Kidney capillary endothelial cell (primary cell): Measurements from ENCODE around the gene GRIK5.

ENCODE experiments used
- DNase-seq: peaks from one replicate; pipeline ENCODE4 v3.0.0-alpha.2; 2018; ENCODE audit warnings: low spot score

The GRIK5 gene

DNA sequence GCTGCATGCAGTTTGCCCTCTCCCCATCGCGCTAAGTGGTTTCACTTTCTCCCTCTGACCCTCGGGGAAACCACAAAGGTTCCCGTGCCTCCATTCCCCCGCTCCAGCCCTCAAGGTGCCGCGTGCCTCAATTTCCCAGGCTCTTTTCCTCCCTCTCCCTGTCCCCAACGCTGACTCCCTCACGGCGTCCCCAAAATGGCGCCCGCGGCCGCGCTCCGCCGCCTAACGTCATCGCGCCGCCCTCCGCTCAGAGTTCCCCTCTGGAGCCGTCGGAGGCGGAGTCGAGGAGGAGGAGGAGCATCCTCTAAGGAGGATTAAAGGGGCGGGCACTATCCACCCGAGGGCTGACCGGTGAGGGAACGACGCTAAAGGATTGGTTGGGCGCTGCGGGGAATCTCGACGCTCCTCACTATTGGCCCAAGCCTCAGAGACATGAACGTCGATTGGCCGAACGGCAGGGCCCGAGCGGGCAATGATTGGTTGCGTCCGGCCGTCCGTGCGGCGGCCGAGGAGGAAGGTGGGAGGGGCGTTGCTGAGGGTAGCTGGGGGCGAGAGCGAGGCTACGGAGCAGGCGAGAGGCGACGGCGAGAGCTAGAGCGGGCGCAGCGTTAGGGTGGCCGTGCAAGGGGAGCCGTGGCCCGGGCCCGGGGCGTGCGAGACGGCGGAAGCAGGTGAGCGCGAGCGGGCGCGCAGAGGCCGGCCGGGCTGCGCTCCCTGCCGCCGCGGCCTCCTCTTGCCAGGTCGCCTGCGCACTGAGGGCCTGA lies 5.8 kb upstream of the GRIK5 start, which contains the start of gene ZNF574:
Gene ZNF574 (plus strand): TSS at position 551 of the 764 bp plus-strand sequence. CDS start 2,441 bp downstream, outside the sequence.
- peak; percentile 99 for DNase-seq

DNA sequence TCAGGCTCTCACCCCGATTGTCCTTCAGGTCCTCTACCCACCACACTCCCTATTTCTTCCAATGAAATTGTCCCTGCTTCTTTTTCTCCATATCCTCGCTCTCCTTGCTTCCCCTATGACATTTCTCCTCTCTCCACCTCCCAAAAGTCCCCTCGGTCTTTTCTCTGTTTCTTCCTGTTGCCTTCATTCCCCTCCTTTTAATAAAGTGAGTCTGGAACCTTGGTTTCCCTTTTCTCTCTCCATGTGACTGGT lies 5.3 kb upstream of the GRIK5 start:
- no peak for DNase-seq

DNA sequence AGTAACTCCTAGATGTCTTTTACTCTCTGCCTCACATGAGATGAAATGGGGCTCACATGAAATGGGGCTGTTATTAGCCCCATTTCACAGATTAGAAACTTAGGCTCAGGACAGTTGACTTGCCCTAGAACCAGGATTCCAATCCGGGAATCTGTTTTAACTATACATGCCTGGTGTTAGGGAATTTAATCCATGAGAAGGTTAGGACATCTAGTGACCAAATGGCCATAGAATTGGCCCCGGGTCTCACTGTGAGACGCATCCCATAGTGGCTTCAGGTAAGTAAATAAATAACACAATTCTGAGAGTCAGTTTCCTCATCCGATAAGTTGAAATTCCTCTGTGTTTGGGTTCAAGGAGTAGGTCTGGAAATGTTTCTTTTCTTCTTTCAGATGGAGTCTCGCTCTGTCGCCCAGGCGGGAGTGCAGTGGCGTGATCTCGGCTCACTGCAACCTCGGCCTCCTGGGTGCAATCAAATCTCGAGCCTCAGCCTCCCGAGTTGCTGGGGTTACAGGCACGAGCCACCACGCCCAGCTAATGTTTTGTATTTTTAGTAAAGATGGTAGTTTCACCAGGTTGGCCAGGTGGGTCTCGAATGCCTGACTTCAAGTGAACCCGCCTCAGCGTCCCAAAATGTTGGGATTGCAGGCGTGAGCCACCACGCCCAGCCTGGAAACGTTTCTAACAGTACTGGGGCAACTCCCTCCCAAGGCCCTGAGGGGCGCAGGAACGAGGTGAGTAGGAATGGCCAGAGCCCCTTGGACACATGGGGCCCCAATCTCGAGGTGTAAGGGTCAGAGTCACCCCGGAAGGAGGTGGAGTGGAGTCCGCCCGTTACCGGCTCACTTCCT lies 4.7 kb upstream of the GRIK5 start:
- DNase-seq = no peak

DNA sequence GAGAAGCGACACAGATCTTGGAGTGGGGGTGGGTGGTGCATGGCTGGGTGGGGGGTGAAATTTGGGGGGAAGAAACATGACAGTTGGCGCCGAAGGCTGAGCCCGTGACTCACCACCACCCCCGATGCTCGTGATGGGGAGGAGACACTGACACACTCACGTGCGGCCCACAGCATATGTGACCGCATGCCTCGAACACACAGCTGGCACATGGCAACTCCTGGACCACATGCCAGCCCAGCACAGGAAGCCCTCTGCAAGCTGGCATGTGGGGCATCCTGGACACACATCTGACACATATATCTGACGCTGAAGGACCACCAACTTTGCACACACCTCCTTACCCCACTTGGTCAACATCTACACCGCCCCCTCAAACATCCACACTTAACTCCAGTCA lies 1.2 kb upstream of the GRIK5 start:
- no peak for DNase-seq

DNA sequence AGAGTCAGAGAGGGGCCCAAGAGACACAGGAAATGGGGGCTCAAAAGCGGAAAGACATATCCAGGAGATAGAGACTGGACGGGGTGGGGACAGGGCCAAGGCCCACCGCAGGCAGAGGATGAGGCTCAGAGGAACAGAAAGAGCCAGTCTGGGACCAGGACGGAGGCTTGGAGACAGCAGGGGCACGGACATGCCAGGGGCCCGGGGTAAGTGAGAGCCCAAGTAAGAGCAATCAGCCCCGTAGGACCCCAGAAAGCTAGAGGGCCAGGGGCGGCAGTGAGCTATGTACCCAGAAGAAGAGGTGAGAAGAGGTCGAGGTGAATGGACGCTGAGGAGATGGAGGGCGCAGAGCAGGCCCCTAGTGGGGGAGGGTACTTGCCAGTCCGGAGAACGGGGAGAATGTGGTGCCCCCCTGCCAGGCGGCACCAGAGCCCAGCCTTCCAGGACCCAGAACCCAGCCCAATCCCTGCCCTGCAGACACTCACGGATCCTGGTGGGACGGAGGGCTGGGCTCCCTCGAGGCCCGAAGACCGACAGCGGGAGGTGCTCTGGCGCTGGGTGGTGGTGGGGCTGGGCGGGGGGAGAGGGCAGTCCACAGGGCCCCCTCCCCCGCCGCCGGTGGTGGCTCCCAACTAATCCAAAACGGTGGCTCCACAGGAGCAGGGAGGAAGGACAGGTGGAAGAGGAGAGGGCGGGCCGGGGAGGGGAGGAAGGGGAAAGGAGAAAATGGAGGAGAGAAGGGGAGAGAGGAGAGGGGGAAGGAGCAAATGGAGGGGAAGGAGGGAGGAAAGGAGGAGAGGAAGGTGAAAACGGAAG lies 1.0 kb downstream of the GRIK5 start:
- no peak for DNase-seq

DNA sequence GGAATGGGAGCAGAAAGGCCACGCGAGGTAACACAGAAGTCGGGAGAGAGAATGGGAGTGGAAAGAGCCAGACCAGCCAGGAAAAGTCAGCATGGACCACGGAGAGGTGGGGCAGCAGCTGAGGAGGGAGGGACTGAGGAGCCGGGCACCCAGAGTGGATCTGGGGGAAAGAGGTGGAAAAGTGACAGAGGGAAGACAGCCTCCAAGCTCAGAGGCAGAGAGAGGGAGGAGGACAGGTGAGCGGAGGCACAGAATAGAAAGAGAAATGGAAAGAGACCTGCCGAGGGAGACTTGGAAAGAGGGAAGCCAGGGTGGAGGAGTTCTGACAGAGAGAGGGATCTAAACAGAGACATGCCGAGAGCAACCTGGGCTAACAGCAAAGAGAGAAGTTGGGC lies 1.6 kb downstream of the GRIK5 start:
- DNase-seq = no peak

DNA sequence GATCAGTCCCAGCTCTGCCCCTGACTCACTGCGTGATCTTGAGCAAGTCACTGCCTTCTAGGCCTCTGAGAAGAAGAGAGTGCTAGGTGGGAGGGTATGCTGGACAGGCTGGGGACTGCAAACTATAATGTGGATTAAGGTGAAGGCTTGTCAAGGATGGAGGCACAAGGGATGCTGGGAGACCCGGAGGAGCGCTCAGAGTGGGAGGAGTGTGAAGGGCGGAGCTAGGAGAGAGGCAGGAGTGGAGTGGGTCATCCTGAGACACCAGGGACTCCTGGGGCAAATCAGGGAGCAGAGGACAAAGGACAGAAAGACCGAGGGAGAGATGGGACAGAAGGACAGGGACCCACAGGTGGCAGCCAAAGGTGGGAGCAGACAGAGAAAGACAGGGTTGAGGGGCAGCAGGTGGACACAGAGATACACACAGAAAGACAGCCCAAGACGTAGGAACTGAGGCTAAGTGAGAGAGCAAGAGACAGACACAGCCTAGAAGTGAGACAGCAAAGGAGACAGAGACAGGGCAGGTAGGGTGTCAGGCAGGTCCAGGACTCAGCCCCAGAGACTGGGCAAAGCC lies 2.6 kb downstream of the GRIK5 start:
- DNase-seq = no peak

DNA sequence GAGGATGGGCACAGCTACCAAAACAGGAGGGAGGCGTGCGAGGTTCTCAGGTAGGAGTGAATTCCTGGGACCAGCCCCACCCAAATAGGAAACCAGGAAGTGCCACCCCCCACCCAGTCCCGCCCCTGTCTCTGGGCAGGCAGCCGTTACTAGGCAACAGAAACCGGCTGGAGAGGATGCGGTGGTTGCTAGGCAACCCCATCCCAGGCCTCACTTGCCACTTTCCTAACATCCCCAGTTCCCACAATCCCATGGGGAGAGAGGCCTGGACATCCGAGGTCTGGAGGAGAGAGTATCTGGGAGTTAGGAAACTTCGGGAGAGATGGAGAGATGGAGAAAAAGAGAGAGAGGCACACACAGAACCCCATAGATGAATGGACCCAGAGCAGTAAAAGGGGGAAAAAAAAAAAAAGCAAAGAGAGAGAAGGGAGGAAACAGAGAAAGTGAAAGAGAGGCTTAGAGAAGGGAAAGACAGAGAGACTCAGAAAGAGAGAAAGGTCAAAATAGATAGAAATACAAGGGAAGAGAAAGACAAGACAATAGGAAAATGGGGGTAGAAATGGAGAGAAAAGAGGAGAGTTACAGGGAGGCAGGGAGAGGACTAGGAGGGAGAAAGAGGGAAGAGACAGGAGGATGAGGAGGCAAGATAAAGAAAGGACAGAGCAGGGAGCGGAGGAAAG lies 3.8 kb downstream of the GRIK5 start:
- DNase-seq = no peak

DNA sequence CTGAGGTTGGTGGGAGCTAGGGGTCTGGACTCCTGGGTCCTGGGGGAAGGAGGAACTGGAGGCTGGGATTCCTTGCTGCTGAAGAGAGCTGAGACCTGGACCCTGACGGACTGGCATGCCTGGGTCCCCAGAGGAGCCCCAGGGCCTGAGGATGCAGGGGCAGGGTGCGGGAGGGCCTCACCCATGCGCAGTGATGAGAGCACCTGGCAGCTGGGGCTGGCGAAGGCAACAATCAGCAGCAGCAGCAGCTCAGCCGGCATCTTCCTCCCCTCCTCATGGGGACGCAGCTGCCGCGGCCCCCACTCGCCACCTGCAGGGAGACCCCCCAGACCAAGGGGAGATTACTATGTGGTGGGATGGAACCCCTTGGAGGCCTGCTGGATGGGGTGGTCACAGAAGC lies 4.5 kb downstream of the GRIK5 start:
- DNase-seq = no peak

DNA sequence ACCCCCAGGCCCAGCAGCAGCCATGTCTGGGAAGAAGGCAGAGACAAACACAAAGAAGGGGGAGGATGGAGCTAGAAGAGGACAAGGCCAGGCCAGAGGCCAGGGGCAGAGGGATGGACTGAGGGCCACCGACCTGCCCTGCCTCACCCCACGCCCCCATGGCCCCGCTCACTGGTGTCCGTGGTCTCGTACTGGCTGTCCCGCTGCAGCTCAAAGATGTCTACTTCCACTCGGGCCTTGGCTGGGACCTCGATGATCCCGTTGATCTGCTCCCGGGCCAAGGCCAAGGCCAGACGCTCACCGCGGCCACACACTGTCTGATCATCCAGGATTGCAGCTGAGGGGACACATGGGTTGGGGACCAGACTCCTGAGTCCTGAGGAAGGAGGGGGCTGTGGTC lies 5.0 kb downstream of the GRIK5 start:
- no peak for DNase-seq

DNA sequence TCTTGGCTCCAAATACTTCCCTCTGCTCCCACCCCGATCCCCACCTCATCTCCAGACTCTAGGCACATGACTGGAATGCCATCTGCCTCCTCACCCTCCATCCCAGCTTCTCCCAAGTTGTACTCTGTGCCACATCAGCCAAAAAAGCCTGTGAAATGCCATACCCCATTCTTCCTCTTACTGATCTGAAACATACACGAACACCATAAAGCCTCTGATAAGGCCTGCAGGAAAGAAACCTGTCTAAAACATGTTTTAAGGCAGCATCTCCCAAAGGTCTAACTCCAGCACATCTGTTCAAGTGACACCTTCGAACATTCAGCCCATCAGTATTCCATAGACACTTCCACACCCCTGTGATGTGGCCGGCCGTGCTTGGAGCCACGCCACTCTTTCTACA lies 5.6 kb downstream of the GRIK5 start:
- no peak for DNase-seq

DNA sequence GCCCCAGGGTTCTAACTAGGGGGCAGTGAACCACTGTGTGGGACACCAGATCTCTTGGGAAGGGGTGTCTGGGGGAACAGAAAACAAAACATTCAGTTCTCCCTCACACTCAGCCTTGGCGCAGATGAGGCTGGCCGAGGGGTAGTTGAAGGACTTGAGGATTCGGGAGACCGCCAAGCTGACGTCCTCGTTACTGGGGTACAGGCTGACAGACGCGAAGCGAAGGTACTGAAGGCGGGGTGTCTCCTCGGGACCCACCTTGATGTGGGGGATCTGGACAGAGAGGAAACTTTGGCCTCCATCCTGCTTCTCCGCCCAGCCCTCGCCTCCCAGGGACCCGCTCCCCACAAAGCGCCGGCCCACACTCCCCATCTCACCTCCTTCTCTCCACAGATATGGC lies 7.6 kb downstream of the GRIK5 start:
- DNase-seq = no peak

DNA sequence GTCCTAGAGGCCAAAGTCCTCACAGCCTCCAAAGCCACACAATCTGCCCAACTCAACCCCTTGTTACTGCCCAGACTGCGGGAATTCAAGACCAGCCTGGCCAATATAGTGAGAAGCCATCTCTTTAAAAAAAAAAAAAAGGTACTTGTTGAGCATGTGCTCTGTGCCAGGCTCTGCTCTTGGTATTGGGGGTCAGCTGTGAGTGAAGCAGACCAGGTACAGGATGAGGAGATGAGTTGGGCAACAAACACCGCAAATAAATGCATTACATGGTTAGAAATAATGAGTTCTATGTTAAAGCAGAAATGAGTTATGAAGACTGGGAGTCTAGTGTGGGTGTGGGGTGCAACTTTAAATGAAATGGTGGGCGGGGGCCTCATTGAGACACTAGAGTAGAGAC lies 9.9 kb downstream of the GRIK5 start:
- no peak for DNase-seq

DNA sequence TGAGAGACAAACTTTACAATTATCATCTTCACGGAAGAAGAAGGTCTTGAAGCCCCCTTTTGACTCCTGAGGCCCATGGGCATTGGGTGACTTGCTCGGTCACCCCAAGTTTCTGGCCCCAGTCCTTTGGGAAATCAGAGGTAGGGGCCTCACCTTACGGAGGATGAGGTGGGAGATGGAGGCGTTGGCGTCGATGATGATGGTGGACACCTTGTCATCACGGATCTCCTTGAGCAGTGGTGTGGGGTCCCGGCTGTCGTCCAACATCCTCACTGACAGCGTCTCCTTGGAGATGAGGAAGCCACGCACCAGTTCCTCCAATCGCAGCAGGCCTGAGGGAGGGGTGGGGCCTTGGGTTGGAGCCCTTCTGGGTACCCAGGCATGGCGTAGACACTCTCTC lies 10.8 kb downstream of the GRIK5 start:
- DNase-seq = no peak

DNA sequence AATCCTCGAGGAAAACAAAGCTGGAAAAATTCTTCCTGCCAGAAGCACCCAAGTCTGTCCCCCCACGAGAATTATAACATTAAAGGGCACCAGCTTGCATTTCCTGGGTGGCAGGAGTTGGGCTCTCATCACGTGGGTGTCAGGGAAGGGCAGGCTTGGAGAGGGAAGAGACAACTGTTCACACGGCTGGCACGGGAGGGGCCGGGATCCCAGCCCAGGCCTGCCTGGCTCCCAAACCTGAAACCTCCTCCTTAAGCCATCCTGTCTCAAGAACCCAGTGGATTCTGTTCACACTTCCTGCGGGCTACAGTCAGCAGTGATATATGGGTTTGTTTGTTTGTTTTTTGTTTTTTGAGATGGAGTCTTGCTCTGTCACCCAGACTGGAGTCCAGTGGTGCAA lies 12.2 kb downstream of the GRIK5 start:
- no peak for DNase-seq

DNA sequence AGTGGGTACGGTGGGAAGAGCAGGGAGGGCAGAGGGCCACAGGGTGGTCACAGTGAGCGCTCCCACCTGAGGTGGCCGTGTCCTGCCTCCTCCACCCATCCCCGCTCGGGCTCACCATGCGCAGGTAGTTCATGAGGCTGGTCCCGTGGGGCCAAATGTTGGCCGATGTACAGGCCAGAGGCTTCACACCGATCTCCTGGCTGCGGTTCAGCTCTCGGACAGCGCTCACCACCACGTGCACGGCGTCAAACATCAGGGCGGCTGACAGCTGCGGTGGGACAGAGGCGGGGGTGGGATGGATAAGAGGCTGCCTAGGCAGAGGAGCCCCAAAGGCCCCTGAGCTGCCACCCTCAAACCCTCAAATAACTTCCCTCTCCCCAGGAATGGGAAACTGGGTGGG lies 15.8 kb downstream of the GRIK5 start:
- DNase-seq = no peak

DNA sequence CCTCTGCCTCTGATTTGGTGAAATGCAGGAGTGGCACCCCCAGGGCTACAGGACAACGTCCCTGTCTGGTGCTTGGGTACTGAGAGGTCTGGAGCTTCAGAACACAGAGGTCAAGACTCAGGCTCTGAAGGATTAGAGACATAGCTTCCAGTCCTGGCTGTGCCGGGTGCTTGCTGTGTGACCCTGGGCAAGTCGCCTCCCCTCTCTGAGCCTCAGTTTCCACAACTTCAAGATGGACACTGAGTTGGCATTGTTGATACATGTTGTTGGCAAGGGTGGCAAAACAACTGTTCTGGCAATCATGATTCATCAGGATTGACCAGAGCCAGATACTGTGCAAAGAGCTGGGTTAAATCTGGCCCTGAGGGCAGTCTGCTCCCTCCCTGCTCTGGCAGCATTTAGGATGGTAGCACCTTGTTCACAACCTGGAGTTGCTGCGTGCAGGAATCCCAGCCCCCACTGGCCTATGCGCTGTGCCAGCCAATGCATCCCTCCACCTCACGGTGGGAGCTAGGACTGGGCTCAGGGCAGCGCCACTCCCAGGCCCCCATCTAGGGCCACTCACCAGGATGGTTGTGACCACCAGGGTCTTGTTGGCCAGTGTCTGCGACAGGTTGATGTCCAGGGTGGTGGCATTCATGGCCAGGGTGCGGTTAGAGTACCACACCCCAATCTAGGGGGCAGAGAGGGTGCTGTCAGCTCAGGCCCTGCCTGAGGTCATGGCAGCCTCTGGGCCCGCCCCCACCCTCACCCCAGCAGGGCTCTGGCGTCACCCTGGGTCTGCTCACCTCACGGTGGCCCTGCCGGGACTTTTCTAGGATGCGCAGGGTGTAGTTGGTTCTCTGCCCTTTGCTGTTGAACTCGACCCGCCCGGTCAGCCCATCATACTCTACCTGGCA lies 16.7 kb downstream of the GRIK5 start:
- DNase-seq = no peak

DNA sequence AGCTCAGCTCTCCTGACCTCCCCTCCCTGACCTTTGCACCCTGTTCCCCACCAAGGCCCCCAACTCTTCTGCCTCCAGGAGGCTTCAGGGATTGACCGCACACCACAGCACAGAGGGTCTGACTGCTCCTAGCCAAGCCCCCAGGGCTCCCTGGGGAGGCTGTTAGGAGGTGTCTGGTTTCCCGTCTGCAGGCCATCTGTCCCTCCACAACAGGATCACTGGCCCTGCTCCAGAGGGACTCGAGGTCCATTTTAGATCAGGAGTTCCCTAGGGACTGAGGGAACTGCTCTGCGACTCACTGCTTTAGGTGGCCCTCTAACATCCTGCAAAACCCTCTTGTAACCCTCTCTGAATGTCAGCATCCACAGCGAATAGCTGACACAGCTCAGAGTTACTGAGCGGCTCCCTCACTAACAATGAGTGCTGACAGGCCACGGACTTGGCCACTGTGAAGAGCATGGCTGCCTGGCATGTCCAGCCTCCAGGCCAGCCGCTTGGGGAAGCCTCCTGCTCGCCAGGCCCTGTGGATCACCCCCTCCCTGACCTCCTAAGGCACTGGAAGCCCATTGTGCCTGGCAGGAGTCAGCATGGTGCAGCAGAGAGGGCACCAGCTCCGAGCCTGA lies 17.7 kb downstream of the GRIK5 start:
- DNase-seq = no peak

DNA sequence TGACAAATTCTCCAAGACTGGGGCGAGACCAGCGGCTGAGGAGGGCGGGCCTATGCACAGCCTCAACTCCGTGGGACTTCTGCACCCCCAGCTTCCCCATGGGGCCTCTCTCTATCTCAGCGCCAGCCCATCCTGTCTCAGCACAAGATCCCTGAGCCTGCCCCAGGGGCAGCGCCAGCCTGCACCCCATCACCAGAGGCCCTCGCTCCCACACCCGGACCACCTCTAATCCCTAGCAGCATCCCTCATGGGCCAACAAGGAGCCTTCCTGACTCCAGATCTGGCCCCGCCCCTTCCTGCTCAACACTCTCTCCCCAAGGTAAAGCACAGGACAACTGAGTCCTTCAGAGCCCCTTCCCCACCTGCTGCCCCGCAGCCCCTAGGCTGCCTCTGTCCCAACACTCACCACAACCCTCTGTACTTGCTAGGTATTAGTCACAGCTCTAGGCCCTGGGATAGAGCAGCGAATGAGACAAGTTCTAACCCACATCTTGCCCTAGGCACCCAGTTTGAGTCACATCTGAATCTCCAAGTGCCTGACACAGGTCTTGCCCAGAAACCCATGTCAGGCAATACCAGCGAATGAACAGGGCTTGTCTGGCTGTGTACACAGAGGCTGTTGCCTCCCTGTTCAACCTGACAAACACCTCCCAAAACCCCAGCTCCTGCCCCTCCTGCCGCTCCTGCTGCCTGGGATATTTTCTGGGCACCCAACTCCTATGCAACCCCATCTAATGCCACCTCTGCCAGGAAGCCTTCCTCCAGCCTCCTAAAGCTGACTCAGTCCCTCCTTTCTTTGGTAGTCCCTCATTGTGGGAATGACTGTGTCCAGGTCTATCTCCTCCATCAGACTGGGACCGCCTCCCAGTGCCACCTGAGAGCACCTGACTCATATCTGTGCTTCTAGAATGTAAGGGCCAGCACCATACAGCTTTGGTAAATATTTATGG lies 18.6 kb downstream of the GRIK5 start:
- no peak for DNase-seq
